Measurements from ENCODE around the gene RHOD.

DNA sequence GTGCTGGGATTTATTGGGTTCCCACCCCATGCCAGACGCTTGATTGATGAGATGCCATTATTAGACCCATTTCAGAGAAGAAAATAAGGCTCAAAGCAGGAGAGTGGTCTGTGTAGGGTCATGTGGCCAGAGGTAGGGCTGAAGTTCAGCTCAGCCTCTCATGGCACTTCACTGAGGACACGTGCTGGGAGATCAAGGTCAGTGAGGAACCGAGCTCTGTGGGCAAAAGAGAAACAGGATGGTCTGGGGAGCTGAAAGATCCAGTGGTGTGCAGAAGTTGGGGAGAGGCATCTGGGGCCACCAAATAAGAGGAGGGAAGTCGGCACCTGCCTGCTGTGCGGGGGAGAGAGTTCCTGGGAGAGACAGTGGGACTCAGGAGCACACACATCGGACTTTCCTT, 19.6 kb downstream of the RHOD start:
- TF ChIP-seq, protein P1, sequence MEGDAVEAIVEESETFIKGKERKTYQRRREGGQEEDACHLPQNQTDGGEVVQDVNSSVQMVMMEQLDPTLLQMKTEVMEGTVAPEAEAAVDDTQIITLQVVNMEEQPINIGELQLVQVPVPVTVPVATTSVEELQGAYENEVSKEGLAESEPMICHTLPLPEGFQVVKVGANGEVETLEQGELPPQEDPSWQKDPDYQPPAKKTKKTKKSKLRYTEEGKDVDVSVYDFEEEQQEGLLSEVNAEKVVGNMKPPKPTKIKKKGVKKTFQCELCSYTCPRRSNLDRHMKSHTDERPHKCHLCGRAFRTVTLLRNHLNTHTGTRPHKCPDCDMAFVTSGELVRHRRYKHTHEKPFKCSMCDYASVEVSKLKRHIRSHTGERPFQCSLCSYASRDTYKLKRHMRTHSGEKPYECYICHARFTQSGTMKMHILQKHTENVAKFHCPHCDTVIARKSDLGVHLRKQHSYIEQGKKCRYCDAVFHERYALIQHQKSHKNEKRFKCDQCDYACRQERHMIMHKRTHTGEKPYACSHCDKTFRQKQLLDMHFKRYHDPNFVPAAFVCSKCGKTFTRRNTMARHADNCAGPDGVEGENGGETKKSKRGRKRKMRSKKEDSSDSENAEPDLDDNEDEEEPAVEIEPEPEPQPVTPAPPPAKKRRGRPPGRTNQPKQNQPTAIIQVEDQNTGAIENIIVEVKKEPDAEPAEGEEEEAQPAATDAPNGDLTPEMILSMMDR (IDR thresholded peaks at IDR 0.05), result no peak
- TF ChIP-seq POLR2AphosphoS5 (IDR thresholded peaks at IDR 0.05), result no peak
